GM19438 (cell line): ENCODE data around the gene TFCP2L1.
"Not testable (repeated sequence)": the region's sequence is repeated elsewhere in the genome, so short reads cannot be mapped to it uniquely, and the experiment has no call there.

Source experiments
- ATAC-seq: cut with Tn5 transposase; IDR thresholded peaks from one replicate; pipeline ENCODE4 v1.9.1; 2021; ENCODE audit warnings: low read depth; ENCODE audit not compliant: unreplicated experiment

The TFCP2L1 gene

GRCh38 chr2:121273116-121273515 lies 11.9 kb downstream of the TFCP2L1 start:
- no peak for ATAC-seq

GRCh38 chr2:121272596-121272995 lies 12.4 kb downstream of the TFCP2L1 start:
- ATAC-seq, result no peak

GRCh38 chr2:121269436-121269835 lies 15.6 kb downstream of the TFCP2L1 start:
- not testable (repeated sequence) for ATAC-seq

GRCh38 chr2:121266543-121267106 lies 18.4 kb downstream of the TFCP2L1 start:
- ATAC-seq, result no peak

- no peak for ATAC-seq
Measured at GRCh38 chr2:121263996-121264715, 20.8 kb downstream of the TFCP2L1 start.

- no peak for ATAC-seq
Measured at GRCh38 chr2:121260370-121261154, 24.4 kb downstream of the TFCP2L1 start.

- ATAC-seq, result no peak
Measured at GRCh38 chr2:121258051-121258450, 27.0 kb downstream of the TFCP2L1 start.

- ATAC-seq, result no peak
Measured at GRCh38 chr2:121257480-121257840, 27.5 kb downstream of the TFCP2L1 start.

- no peak for ATAC-seq
Measured at GRCh38 chr2:121256720-121257479, 28.1 kb downstream of the TFCP2L1 start.

- no peak for ATAC-seq
Measured at GRCh38 chr2:121255358-121255757, 29.6 kb downstream of the TFCP2L1 start.

GRCh38 chr2:121254748-121255147 lies 30.3 kb downstream of the TFCP2L1 start:
- no peak for ATAC-seq

GRCh38 chr2:121253674-121254240 lies 31.2 kb downstream of the TFCP2L1 start:
- no peak for ATAC-seq

GRCh38 chr2:121253021-121253673 lies 31.9 kb downstream of the TFCP2L1 start:
- no peak for ATAC-seq

- no peak for ATAC-seq
Measured at GRCh38 chr2:121251497-121251896, 33.5 kb downstream of the TFCP2L1 start.

GRCh38 chr2:121248766-121249343 lies 36.1 kb downstream of the TFCP2L1 start:
- ATAC-seq, result no peak

GRCh38 chr2:121247971-121248370 lies 37.0 kb downstream of the TFCP2L1 start:
- ATAC-seq, result no peak

- ATAC-seq, result no peak
Measured at GRCh38 chr2:121247534-121247933, 37.5 kb downstream of the TFCP2L1 start.

- ATAC-seq, result no peak
Measured at GRCh38 chr2:121246704-121247255, 38.2 kb downstream of the TFCP2L1 start.

- ATAC-seq, result no peak
Measured at GRCh38 chr2:121245913-121246312, 39.1 kb downstream of the TFCP2L1 start.
